ENCODE measurements around the gene PHKA2. TPM values are rescaled to one million over a fixed set of nuclear protein-coding genes. Genes with fewer than 3 reads are reported as not detected.

The PHKA2 gene
- total RNA-seq, 5 donors from 2014 or later (not counting 1 experiment from before 2014, with no cell fraction given): 35.0 to 46.0 (median 44.0) TPM

DNA sequence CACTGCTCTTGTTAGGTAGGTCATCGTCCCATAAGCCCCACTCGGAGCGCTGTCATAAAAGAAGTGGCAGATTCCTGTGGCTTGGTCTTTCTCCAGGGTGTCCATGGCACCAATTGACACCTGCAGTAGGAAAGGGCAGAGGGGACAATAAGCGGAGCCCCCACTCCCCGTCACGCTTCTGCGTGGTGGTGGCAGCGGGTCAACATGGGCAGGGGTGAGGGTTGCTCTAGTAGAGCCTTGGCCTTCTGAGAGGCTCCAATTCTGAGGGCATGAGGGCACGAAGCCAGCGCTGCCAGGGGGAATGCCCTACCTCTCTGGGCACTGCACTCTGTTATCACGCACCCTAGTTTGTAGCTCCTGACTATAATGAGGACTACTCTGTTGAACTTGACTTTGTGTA, 90.4 kb downstream of the PHKA2 start:
- Histone ChIP-seq H3K36me3 (ENCODE audit: control insufficient read depth in 2 of 2, extremely low read depth in 1 of 2, insufficient read depth in 1 of 2, low read length in 1 of 2) (peaks cover 0 to 9% of the 10 kb centered on the region in 2 donors), H3K27me3 (replicated peaks in 1 of 2; ENCODE audit: control insufficient read depth in 2 of 2, extremely low read depth in 1 of 2, insufficient read depth in 2 of 2, low read length in 1 of 2) (no peaks in the 10 kb centered on the region), H3K4me3 (ENCODE audit: control insufficient read depth in 1 of 2, extremely low read depth in 1 of 2, low read length in 1 of 2) (no peak overlapping the region), H3K27ac (ENCODE audit: low read length) (no peak overlapping the region), H3K9me3 (no peaks in the 10 kb centered on the region), H3K4me1 (ENCODE audit: control insufficient read depth in 1 of 2, extremely low read depth in 1 of 2, insufficient read depth in 2 of 2, low read length in 2 of 2) (no peaks in the 10 kb centered on the region)
- POLR2A ChIA-PET: no interaction called here
- peaks cover 4 to 5% (median 5%) of the 10 kb centered on the region in 3 donors for H3K4me1 Mint-ChIP-seq
- no peaks in the 10 kb centered on the region for H3K36me3 Mint-ChIP-seq
- no peaks in the 10 kb centered on the region for H3K9me3 Mint-ChIP-seq
- no peaks in the 10 kb centered on the region for H3K27me3 Mint-ChIP-seq
- no peak overlapping the region for H3K27ac Mint-ChIP-seq
- H3K4me3 Mint-ChIP-seq: no peak overlapping the region
- DNase-seq: no peak
- WGBS (ENCODE audit: insufficient coverage): 100% methylated on average over 3 of the region's 11 CpGs
- no peak for ATAC-seq (replicated peaks in 1 of 4)
- CTCF ChIA-PET: no interaction called here

DNA sequence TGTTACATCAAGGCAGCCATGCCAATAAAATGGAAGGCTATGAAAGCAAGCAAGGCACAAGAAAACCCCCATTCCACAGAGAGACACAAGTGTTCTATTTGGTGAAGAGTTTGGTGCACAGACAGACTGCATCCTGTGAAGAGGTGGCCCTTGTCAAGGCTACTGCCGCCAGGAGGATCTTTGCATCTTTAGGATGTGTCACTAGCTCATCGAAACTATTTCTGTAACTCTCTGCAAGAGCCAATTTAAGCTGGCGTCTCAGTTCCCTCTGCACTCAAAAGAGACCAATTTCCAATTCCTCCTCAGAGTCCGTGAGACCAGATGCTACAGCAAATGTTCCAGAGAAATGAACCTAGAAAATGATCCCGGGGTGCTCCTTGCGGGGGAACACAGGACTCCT, 91.0 kb downstream of the PHKA2 start:
- no peaks in the 10 kb centered on the region for H3K36me3 Mint-ChIP-seq
- Histone ChIP-seq H3K9me3 (no peaks in the 10 kb centered on the region), H3K4me3 (ENCODE audit: control insufficient read depth in 1 of 2, extremely low read depth in 1 of 2, low read length in 1 of 2) (no peak overlapping the region), H3K27me3 (replicated peaks in 1 of 2; ENCODE audit: control insufficient read depth in 2 of 2, extremely low read depth in 1 of 2, insufficient read depth in 2 of 2, low read length in 1 of 2) (no peaks in the 10 kb centered on the region), H3K36me3 (ENCODE audit: control insufficient read depth in 2 of 2, extremely low read depth in 1 of 2, insufficient read depth in 1 of 2, low read length in 1 of 2) (peaks cover 0 to 6% of the 10 kb centered on the region in 2 donors), H3K27ac (ENCODE audit: low read length) (no peak overlapping the region), H3K4me1 (ENCODE audit: control insufficient read depth in 1 of 2, extremely low read depth in 1 of 2, insufficient read depth in 2 of 2, low read length in 2 of 2) (no peaks in the 10 kb centered on the region)
- H3K27ac Mint-ChIP-seq: no peak overlapping the region
- no peak for ATAC-seq (replicated peaks in 1 of 4)
- DNase-seq: no peak
- no peaks in the 10 kb centered on the region for H3K9me3 Mint-ChIP-seq
- H3K27me3 Mint-ChIP-seq: no peaks in the 10 kb centered on the region
- POLR2A ChIA-PET: no interaction called here
- WGBS (ENCODE audit: insufficient coverage): 82% methylated on average over 3 of the region's 6 CpGs
- no peak overlapping the region for H3K4me3 Mint-ChIP-seq
- CTCF ChIA-PET: no interaction called here
- H3K4me1 Mint-ChIP-seq: peaks cover 4 to 8% (median 5%) of the 10 kb centered on the region in 3 donors

DNA sequence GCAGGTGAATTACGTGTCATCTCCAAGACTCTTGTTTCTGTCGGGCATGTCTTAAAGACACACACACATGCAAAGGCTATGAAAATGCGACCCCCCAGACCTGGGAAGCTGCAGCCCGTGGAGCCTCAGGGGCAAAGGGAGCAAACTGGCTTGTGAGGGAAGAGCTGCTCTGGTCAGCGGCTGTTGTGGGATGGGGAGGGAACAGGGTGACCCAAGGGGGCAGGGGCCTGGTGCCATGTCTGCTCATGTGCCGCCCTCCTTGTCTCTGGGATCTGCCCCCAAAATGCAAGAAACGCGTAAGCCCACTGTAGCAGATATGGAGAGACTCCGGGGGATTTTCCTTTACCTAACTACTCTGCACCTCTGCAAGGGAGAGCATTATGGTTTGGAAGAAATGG, 92.4 kb downstream of the PHKA2 start:
- ATAC-seq (replicated peaks in 1 of 4) (no peak), DNase-seq (no peak)
- Histone ChIP-seq H3K9me3 (no peaks in the 10 kb centered on the region), H3K4me3 (ENCODE audit: control insufficient read depth in 1 of 2, extremely low read depth in 1 of 2, low read length in 1 of 2) (no peak overlapping the region), H3K27ac (ENCODE audit: low read length) (no peak overlapping the region), H3K4me1 (ENCODE audit: control insufficient read depth in 1 of 2, extremely low read depth in 1 of 2, insufficient read depth in 2 of 2, low read length in 2 of 2) (peaks cover under 1 to 13% of the 10 kb centered on the region in 2 experiments), H3K27me3 (replicated peaks in 1 of 2; ENCODE audit: control insufficient read depth in 2 of 2, extremely low read depth in 1 of 2, insufficient read depth in 2 of 2, low read length in 1 of 2) (no peaks in the 10 kb centered on the region), H3K36me3 (ENCODE audit: control insufficient read depth in 2 of 2, extremely low read depth in 1 of 2, insufficient read depth in 1 of 2, low read length in 1 of 2) (peaks cover 0 to 6% of the 10 kb centered on the region in 2 donors)
- no peak overlapping the region for H3K4me3 Mint-ChIP-seq
- no peaks in the 10 kb centered on the region for H3K36me3 Mint-ChIP-seq
- no CpG with 5 or more reads among the region's 9 CpGs for WGBS (ENCODE audit: insufficient coverage)
- POLR2A ChIA-PET: no interaction called here
- H3K27ac Mint-ChIP-seq: no peak overlapping the region
- H3K9me3 Mint-ChIP-seq: no peaks in the 10 kb centered on the region
- CTCF ChIA-PET: no interaction called here
- H3K27me3 Mint-ChIP-seq: no peaks in the 10 kb centered on the region
- H3K4me1 Mint-ChIP-seq: peaks cover 12 to 21% (median 16%) of the 10 kb centered on the region in 3 donors

DNA sequence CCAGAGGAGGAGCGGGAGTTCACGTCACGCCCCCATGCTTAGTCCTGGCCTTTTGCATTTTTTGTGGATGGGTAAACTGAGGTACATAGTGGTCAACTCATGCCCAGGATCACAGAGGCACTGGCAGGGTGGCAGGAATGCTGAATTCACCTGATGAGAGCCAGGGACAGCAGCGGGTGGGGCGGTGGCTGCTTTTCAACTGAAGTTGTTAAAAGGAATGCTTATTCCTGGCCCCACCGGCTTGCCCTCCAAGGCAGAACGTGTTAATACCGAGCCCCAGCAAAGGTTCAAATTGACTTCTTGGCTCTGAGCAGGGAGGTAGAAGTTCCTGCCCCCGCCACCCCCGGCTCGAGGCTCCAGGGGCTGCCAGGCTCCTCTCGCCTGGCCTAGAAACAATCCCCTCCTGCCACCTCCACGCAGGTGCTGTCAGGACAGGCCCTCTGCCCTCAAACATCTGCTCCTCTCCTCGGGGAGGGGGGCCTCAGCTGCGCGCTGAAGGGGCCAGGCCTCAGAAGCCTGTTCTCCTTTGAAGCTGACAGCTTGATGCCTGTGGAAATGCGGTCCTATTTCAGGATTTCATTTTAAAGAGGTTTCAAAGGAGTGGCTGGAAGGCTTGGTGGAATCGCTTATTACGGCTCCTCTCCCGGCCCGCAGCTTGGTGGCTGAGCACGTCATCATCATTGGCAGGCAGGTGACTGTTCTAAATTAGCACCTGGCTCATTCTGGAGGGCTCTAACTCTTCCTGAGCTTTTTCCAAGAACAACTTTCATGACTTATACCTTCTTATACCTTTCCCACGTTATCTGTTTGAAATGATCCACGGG, 93.0 kb downstream of the PHKA2 start:
- Mint-ChIP-seq H3K4me3 (no peak overlapping the region), H3K4me1 (peaks cover 18 to 27% (median 22%) of the 10 kb centered on the region in 3 donors), H3K9me3 (no peaks in the 10 kb centered on the region), H3K27ac (no peak overlapping the region), H3K27me3 (no peaks in the 10 kb centered on the region), H3K36me3 (no peaks in the 10 kb centered on the region)
- H3K27ac ChIP-seq (ENCODE audit: low read length): no peak overlapping the region
- H3K36me3 ChIP-seq (ENCODE audit: control insufficient read depth in 2 of 2, extremely low read depth in 1 of 2, insufficient read depth in 1 of 2, low read length in 1 of 2): peaks cover 0 to 3% of the 10 kb centered on the region in 2 donors
- peaks cover 2 to 19% of the 10 kb centered on the region in 2 experiments for H3K4me1 ChIP-seq (ENCODE audit: control insufficient read depth in 1 of 2, extremely low read depth in 1 of 2, insufficient read depth in 2 of 2, low read length in 2 of 2)
- no peaks in the 10 kb centered on the region for H3K9me3 ChIP-seq
- POLR2A ChIA-PET: interaction anchor here in 1 of 2 donors (0.6 kb wide), 1 partner anchor 1622 kb away, joined by 3 read pairs; no protein-coding TSS in a partner anchor
- H3K27me3 ChIP-seq (replicated peaks in 1 of 2; ENCODE audit: control insufficient read depth in 2 of 2, extremely low read depth in 1 of 2, insufficient read depth in 2 of 2, low read length in 1 of 2): no peaks in the 10 kb centered on the region
- DNase-seq: no peak
- no peak for ATAC-seq (replicated peaks in 1 of 4)
- H3K4me3 ChIP-seq (ENCODE audit: control insufficient read depth in 1 of 2, extremely low read depth in 1 of 2, low read length in 1 of 2): no peak overlapping the region
- CTCF ChIA-PET: no interaction called here
- WGBS (ENCODE audit: insufficient coverage): 91% methylated on average over 6 of the region's 24 CpGs

DNA sequence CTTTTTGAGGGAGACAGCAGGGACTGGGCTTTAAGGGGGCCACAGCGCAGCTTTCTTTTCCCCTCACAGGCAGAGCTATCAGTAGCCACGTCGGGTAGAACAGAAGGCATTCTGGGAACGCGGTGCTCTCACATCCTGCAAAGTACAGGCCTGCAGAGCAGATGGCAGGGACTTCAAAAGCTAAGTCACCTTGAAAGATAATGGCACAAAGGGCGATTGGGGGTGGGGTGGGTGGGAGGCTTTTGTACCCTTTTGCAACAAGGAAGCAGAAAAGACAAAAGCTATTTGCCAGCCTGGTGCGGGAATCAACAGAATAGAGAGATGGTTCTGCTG, 93.9 kb downstream of the PHKA2 start:
- H3K9me3 Mint-ChIP-seq: no peaks in the 10 kb centered on the region
- Histone ChIP-seq H3K9me3 (no peaks in the 10 kb centered on the region), H3K27ac (ENCODE audit: low read length) (no peak overlapping the region), H3K4me1 (ENCODE audit: control insufficient read depth in 1 of 2, extremely low read depth in 1 of 2, insufficient read depth in 2 of 2, low read length in 2 of 2) (peaks cover 2 to 28% of the 10 kb centered on the region in 2 experiments), H3K4me3 (ENCODE audit: control insufficient read depth in 1 of 2, extremely low read depth in 1 of 2, low read length in 1 of 2) (no peak overlapping the region), H3K36me3 (ENCODE audit: control insufficient read depth in 2 of 2, extremely low read depth in 1 of 2, insufficient read depth in 1 of 2, low read length in 1 of 2) (peaks cover 0 to under 1% of the 10 kb centered on the region in 2 donors), H3K27me3 (replicated peaks in 1 of 2; ENCODE audit: control insufficient read depth in 2 of 2, extremely low read depth in 1 of 2, insufficient read depth in 2 of 2, low read length in 1 of 2) (no peaks in the 10 kb centered on the region)
- H3K27me3 Mint-ChIP-seq: no peaks in the 10 kb centered on the region
- DNase-seq (no peak), ATAC-seq (replicated peaks in 1 of 4) (no peak)
- peaks cover 27 to 37% (median 31%) of the 10 kb centered on the region in 3 donors for H3K4me1 Mint-ChIP-seq
- ChIA-PET POLR2A (no interaction called here), CTCF (no interaction called here)
- peak overlapping the region in 1 of 2 donors; percentile 48 for H3K27ac Mint-ChIP-seq
- H3K36me3 Mint-ChIP-seq: no peaks in the 10 kb centered on the region
- no peak overlapping the region for H3K4me3 Mint-ChIP-seq
- 57% methylated on average over 1 of the region's 7 CpGs for WGBS (ENCODE audit: insufficient coverage)

DNA sequence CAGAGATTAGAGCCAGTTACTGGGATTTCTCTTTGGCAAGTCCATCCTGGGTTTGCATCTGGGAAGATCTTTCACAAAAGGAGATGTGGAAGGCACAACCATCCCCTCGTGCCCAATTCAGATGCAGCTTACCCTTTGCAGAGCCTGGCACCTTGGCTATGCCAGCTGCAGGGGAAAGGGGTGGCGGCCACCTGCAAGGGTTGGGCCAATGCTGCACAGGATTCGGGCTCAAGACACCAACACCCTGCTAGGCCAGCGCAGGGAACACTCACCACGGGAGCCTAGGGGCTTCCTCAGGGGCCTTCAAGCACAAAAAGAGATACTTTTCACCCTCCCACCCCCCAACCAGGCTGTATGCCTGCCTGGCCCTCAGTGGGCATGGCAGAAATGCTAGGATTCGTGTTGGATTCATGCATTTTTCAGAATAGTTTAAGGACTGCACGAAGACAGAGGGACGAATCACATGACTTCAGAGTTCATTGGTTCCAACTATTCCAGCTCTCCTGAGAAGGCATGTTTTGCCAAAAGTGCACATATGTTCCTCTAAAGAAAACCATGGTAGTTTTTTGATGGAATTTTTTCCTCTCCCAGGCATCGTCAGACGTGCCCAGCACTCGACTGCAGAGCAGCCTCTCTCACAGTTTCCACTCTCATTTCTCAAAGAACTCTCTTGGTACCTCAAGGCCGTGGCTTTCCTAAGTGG, 94.4 kb downstream of the PHKA2 start:
- Mint-ChIP-seq H3K4me3 (no peak overlapping the region), H3K36me3 (no peaks in the 10 kb centered on the region), H3K27ac (peak overlapping the region in 1 of 2 donors; percentile 48), H3K9me3 (no peaks in the 10 kb centered on the region), H3K27me3 (no peaks in the 10 kb centered on the region), H3K4me1 (peaks cover 27 to 37% (median 32%) of the 10 kb centered on the region in 3 donors)
- Histone ChIP-seq H3K4me3 (ENCODE audit: control insufficient read depth in 1 of 2, extremely low read depth in 1 of 2, low read length in 1 of 2) (no peak overlapping the region), H3K4me1 (ENCODE audit: control insufficient read depth in 1 of 2, extremely low read depth in 1 of 2, insufficient read depth in 2 of 2, low read length in 2 of 2) (peaks cover 2 to 33% of the 10 kb centered on the region in 2 experiments), H3K9me3 (no peaks in the 10 kb centered on the region), H3K27ac (ENCODE audit: low read length) (no peak overlapping the region), H3K36me3 (ENCODE audit: control insufficient read depth in 2 of 2, extremely low read depth in 1 of 2, insufficient read depth in 1 of 2, low read length in 1 of 2) (no peaks in the 10 kb centered on the region), H3K27me3 (replicated peaks in 1 of 2; ENCODE audit: control insufficient read depth in 2 of 2, extremely low read depth in 1 of 2, insufficient read depth in 2 of 2, low read length in 1 of 2) (no peaks in the 10 kb centered on the region)
- ChIA-PET CTCF (no interaction called here), POLR2A (no interaction called here)
- ATAC-seq (replicated peaks in 1 of 4): no peak
- WGBS (ENCODE audit: insufficient coverage): 100% methylated on average over 2 of the region's 12 CpGs
- DNase-seq: no peak
